ENCODE data around the gene DSP. TPM values are rescaled to one million over a fixed set of nuclear protein-coding genes. Genes with fewer than 3 reads are reported as not detected.

The DSP gene
- not detected in 2 replicates for polyA plus RNA-seq (2014; cell fraction: cytosol; rRNA removed)
- not detected in 2 replicates for polyA plus RNA-seq (2014; cell fraction: nucleus; rRNA removed)

DNA sequence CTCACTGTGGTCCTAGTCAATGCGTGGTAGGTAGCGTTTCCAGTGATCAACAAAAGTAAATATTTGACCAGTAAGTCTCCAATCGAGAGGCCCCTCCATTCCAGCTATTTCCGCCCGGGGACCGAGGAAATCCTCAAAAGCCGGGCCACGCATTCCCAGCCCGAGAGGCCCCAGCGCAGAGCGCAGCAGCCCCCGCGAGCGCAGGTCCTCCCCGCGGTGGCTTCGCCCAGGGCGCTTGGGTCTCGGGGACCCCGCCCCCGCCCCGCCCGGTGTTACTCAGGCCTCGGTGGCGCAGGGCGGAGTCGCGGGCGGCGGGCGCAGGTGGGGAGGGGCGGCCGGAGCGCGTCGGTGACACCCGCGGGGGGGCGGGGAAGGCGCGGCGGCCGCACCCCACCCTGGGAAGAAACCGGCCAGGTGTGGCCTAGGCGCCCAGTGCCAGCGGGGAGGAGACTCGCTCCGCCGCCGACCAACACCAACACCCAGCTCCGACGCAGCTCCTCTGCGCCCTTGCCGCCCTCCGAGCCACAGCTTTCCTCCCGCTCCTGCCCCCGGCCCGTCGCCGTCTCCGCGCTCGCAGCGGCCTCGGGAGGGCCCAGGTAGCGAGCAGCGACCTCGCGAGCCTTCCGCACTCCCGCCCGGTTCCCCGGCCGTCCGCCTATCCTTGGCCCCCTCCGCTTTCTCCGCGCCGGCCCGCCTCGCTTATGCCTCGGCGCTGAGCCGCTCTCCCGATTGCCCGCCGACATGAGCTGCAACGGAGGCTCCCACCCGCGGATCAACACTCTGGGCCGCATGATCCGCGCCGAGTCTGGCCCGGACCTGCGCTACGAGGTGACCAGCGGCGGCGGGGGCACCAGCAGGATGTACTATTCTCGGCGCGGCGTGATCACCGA lies at the start of gene DSP:
TSS of gene DSP (plus strand) at position 497 of the 890 bp plus-strand sequence. CDS start at position 742, 245 bp downstream.
- DNase-seq (ENCODE audit: low spot score) = no peak

GRCh38 chr6:7493866-7494265 lies 47.6 kb upstream of the DSP start:
- DNase-seq (ENCODE audit: low spot score) = no peak

- no peak for DNase-seq (ENCODE audit: low spot score)
These were observed 46.8 kb upstream of the DSP start for GRCh38 chr6:7494638-7495037.

GRCh38 chr6:7496266-7496875 lies 45.1 kb upstream of the DSP start:
- no peak for DNase-seq (ENCODE audit: low spot score)

DNA sequence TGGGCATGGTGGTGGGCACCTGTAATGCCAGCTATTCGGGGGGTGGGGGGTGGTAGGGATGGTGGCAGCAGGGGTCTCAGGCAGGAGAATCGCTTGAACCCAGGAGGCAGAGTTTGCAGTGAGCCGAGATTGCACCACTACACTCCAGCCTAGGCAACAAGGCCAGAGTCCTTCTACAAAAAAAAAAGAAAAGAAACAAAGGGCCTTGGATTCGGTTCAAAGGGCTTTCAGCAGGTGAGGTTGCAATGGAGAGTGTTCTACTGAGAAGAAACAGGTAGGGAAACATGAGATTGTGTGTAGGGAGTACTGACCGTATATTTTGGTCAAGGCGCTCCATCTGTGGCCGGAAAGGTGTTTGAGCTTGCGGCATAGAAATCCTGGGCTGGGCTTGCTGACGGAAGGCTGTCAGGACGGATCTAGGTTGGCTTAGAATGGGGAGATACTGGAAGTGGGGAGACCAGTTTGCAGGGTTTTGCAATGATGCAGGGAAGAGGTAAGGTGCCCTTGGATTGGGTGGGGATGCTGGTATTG lies 40.7 kb upstream of the DSP start:
- DNase-seq (ENCODE audit: low spot score) = no peak

DNA sequence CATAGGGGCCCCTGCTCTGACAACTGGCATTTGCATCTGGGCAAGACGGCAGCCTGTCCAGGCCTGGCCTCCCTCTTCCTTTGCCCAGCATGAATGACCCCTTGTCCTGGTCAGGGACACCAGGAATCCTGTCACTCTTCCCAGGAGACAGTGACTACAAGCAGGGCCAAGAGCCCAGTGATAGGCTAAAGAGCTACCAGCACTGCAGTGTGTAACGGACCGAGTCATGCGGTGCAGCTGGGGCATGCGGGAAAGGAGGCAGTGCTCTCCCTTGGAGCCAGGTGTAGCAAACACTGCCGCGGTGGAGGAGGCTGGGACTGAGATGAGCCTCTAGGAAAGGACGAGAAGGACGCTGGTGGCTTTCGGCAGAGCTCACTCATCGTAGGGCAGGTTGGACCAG lies 38.7 kb upstream of the DSP start:
- DNase-seq (ENCODE audit: low spot score) = no peak

DNA sequence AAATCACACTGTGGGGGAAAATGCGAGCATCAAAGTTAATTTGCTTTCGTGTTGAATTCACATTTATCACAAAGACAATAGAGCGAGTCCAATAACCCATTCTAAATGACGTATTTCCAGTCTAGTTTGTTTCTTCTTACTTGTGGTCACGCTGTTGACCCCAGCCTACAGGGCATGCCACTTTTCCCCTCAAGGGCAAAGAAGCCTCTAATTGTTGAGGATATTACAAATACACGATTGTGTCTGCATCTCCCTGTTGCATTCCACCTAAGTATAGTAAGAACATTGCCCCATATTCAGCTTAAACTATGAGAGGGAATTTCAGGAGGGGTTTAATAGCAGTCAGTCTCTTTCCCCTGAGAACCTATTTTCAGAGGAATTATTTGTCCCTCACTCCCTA lies 37.4 kb upstream of the DSP start:
- no peak for DNase-seq (ENCODE audit: low spot score)

GRCh38 chr6:7505189-7505699 lies 36.2 kb upstream of the DSP start:
- no peak for DNase-seq (ENCODE audit: low spot score)

DNA sequence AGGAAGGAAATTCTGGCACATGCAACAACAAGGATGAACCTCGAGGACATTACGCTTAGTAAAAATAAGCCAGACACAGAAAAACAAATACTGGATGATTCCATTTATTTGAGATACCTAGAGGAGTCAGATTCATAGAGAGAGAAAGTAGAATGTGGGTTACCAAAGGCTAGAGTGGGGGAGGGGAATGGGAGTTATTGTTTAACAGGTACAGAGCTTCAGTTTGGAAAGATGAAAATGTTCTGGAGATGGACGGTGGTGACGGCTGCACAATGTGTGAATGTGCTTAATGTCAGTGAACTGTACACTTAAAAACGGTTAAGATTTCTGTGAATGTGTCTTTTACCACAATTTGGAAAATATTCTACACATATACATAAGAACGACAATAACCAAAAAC lies 33.9 kb upstream of the DSP start:
- no peak for DNase-seq (ENCODE audit: low spot score)

DNA sequence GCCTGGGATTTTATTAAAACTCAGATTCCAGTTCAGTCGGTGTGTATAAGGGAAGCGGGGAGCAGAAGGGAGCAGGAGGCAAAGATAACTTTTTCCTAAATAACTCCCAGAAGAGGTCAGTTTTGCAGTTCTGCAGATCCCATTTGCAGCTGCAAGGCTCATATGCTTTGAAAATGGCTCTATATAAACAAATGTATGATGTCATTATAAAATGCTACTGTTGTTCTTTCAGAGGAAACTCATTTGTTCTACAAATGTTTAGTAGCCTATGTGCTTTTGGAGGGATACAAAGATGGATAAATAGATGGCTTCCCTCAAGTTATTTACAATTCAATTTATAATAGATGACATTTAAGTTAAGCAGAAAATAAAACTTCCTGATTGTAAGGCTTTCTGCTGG lies 29.2 kb upstream of the DSP start:
- no peak for DNase-seq (ENCODE audit: low spot score)

- no peak for DNase-seq (ENCODE audit: low spot score)
These were observed 27.9 kb upstream of the DSP start for GRCh38 chr6:7513529-7513928.

DNA sequence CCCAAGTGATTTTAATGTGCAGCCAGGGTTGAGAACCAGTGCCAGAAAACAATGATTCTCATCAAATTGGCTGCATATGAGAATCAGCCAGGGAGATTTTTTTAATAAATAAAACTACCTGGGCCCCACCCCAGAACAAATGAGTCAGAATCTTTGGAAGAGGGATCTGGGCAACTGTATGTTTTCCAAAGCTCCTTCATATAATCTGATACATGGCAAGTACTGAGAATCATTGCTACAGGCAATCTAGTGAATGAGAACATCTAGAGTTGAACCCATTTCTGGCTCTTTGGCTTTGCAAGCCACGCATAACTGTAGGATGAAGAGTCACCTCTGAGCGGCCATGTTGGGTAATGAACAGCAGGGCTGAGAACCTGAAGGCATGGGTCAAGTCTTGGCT lies 26.1 kb upstream of the DSP start:
- no peak for DNase-seq (ENCODE audit: low spot score)

DNA sequence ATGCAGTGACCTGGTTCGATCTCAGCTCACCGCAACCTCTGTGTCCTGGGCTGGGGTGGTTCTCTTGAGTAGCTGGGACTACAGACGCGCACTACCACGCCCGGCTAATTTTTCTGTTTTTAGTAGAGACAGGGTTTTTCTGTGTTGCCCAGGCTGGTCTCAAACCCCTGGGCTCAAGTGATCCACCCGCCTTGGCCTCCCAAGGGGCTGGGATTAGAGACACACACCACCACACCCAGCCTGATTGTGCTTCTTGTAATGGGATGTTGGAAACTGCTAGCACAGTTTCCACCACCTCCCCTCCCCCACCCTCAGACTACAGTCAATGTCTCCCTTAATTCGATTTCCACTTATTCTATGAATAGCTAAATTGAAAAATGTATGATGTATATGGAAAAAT lies 22.6 kb upstream of the DSP start:
- DNase-seq (ENCODE audit: low spot score) = no peak

GRCh38 chr6:7522873-7523272 lies 18.6 kb upstream of the DSP start:
- DNase-seq (ENCODE audit: low spot score) = no peak

DNA sequence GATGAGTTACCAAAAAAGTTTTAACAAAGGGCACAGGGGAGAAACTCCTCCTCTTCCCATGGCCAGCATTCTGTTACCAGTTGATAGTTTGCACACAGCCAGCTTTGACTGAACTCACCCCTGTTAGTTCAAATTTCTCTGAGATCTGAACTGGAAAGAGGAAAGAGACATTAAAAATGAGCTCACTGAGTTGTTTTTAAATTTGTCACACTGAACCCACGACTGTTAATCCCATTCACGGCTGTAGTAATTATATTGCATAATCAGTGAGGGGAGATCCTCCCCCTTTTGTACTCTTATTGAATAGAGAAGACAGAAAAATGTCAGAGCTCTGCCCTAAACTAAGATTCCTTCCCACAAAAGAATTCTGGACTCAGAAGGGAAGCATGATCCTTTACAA lies 17.5 kb upstream of the DSP start:
- no peak for DNase-seq (ENCODE audit: low spot score)

DNA sequence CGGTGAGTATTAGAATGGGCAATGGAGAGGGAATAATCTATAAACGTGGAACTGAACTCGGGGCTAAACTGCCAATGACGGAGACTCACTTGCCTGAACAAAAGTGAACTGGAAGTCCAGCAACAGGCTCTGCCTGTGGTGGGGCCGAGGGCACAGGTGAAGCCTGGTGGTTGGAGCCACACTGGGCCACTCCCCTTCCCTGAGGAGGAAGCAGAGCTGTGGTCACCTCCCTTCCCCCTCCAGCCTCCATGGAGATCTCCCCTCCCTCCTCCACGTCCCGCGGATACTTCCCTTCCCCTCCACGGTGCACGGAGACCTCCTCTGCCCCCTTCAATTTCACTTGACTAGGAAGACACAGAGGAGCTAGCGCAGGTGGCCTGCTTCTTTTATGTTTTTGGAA lies 14.7 kb upstream of the DSP start:
- no peak for DNase-seq (ENCODE audit: low spot score)

GRCh38 chr6:7528565-7528964 lies 12.9 kb upstream of the DSP start:
- DNase-seq (ENCODE audit: low spot score) = no peak

DNA sequence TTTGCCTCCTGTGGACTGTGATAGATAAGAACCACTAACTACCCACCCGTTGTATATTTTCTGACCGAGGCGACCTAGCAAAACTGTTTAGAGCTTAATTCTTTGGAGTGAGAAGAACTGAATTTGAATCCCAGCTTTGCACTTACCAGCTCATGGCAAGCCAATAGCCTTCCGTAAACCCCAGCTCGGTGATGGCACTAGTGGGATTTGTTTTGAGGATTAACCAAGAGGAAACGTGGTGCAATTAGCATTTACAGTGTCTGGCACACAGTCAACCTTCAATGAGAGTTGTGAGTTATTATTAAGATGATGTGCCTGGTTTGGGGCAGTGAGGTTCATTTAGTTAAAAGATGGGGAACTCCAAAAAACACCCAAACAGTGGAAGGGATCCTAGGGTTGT lies 12.3 kb upstream of the DSP start:
- no peak for DNase-seq (ENCODE audit: low spot score)

DNA sequence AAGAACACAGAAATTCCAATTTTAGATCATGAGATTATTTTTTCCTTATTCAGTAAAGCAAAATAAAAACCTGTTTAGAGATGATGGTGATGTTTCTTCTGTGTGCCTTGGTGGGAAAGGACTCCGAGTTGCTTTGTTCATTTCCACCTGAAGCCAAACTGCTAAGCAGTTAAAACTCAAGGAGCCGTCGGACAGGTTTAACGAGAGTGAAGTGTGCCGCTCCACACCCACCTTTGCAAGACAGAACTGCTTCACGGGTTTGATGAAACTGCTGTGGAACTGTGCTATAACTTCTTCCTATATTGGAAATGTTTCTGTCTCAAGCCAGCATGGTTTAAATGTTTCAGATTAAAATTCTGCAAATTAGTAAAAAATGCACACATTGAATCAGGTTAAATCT lies 9.2 kb upstream of the DSP start:
- no peak for DNase-seq (ENCODE audit: low spot score)

GRCh38 chr6:7532821-7533220 lies 8.7 kb upstream of the DSP start:
- no peak for DNase-seq (ENCODE audit: low spot score)

GRCh38 chr6:7534192-7534591 lies 7.3 kb upstream of the DSP start:
- DNase-seq (ENCODE audit: low spot score) = no peak

DNA sequence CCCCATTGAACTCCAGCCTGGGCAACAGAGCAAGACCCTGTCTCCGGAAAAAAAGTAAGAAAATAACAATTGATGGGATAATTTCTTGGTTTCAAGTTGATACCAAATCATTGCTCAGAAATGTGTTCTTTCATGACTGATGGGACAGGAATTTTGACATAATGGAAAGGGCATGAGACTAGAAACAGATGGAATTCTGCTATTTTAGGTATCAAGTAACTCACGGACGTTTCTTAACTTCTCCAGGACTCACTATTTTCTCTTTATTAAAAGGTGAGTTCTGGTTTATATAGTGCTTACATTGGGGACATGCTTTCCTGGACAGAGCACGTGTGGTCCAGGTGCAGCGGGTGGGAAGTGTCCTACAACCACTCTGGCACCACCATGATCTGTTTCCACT lies 6.0 kb upstream of the DSP start:
- DNase-seq (ENCODE audit: low spot score) = no peak
